Measurements from ENCODE around the gene GRIK2. TPM values are rescaled to one million over a fixed set of nuclear protein-coding genes. Genes with fewer than 3 reads are reported as not detected.

The GRIK2 gene
- total and polyA plus RNA-seq, 2 of the 4 experiments (the other 2 are of a cell fraction) = 8.2 to 15.2 TPM

DNA sequence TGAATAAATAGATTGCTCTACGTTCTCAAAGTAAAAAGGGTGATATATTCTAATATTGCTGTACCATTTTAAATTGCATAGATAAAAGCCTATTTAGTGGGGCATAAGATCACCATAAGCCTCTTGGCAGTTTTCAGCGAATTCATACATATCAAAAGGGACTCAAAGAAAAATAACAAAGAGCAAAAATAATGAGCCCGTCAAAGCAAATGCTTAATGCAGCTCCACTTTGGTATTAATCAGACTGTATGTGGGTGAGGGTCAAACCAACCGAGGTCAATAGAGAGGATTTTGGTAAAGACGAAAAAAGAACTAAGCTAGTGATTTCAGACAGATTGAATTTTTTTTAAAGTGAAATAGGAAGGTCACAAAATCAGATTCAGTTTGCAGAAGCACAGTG, 598.8 kb downstream of the GRIK2 start:
- in situ Hi-C loops (cut with MboI; ENCODE audit: low sequenced_read_pairs) = no loop called here
- H4K8ac ChIP-seq (ENCODE audit: low read depth in 2 of 2, low read length in 2 of 2) = no peak overlapping the region
- intact Hi-C loops (cut with micrococcal nuclease) = no loop called here
- H3K4me1 ChIP-seq (ENCODE audit: control insufficient read depth, insufficient read depth, low read length) = no peaks in the 10 kb centered on the region; the same call in 1 of the 2 replicates
- DNase-seq (no peak), ATAC-seq (ENCODE audit: low read depth) (no peak)
- 8% methylated on average over 2 of the region's 5 CpGs; no CpG with 5 or more reads in 1 of the 2 experiments for WGBS, 2 experiments (ENCODE audit: extremely low coverage in 2 of 2, insufficient read length in 1 of 2)
- no peak overlapping the region for H2AFZ ChIP-seq (replicated peaks; ENCODE audit: low read length, poor library complexity)
- H3K36me3 ChIP-seq (ENCODE audit: control insufficient read depth, insufficient read depth, low read length) = no peaks in the 10 kb centered on the region
- CTCF ChIA-PET = no interaction called here
- no peak overlapping the region for H3K14ac ChIP-seq (replicated peaks; ENCODE audit: low read depth, low read length)
- H2BK120ac ChIP-seq (ENCODE audit: low read depth, low read length) = no peak overlapping the region
- no peak overlapping the region for H4K5ac ChIP-seq (ENCODE audit: low read depth, low read length)
- H3K9me3 ChIP-seq (ENCODE audit: control insufficient read depth, insufficient read depth, low read length) = no peaks in the 10 kb centered on the region
- no peak overlapping the region for H2BK5ac ChIP-seq (ENCODE audit: low read depth, low read length, poor library complexity, severe bottlenecking)
- no peak overlapping the region for H2AK9ac ChIP-seq (replicated peaks; ENCODE audit: low read depth, low read length, poor library complexity)
- H2BK15ac ChIP-seq (ENCODE audit: low read depth, low read length) = no peak overlapping the region
- H4K91ac ChIP-seq (ENCODE audit: insufficient read depth, low read depth, low read length) = no peak overlapping the region
- no peak overlapping the region for H3K18ac ChIP-seq (ENCODE audit: low read depth, low read length)
- no peak overlapping the region for H2BK20ac ChIP-seq (ENCODE audit: low read depth, low read length)
- no peak overlapping the region for H2AK5ac ChIP-seq (ENCODE audit: low read depth, low read length)
- no peaks in the 10 kb centered on the region for H3K27me3 ChIP-seq (ENCODE audit: control insufficient read depth, insufficient read depth, low read length)
- no peak overlapping the region for H3K9ac ChIP-seq (ENCODE audit: low read depth, low read length)
- BruUV-seq (replicated peaks) = no TSS peak
- H4K20me1 ChIP-seq (ENCODE audit: insufficient read depth, low read length) = no peaks in the 10 kb centered on the region
- TF ChIP-seq MXI1 (IDR thresholded peaks at IDR 0.05; ENCODE audit: borderline replicate concordance, low read depth, low read length) (no peak), POLR2A (IDR thresholded peaks at IDR 0.05; ENCODE audit: low read depth, low read length) (no peak), RAD21 (IDR thresholded peaks at IDR 0.05; ENCODE audit: low read length) (no peak), RCOR1 (IDR thresholded peaks at IDR 0.05; ENCODE audit: insufficient replicate concordance, low read length) (no peak), MAFK (IDR thresholded peaks at IDR 0.05; ENCODE audit: low read depth, low read length) (no peak), NFE2L2 (IDR thresholded peaks at IDR 0.05; ENCODE audit: low read depth, low read length) (no peak), FOS (IDR thresholded peaks at IDR 0.05; ENCODE audit: low read depth, low read length) (no peak), RFX5 (IDR thresholded peaks at IDR 0.05; ENCODE audit: low read depth, low read length) (no peak), CEBPB (IDR thresholded peaks at IDR 0.05; ENCODE audit: low read depth, low read length) (no peak), BHLHE40 (IDR thresholded peaks at IDR 0.05; ENCODE audit: low read depth, low read length) (no peak), MAZ (IDR thresholded peaks at IDR 0.05; ENCODE audit: borderline replicate concordance, low read depth, low read length) (no peak), CHD1 (IDR thresholded peaks at IDR 0.05; ENCODE audit: low read depth, low read length) (no peak), SMC3 (IDR thresholded peaks at IDR 0.05; ENCODE audit: low read depth, low read length) (no peak)
- TF ChIP-seq, protein P1, sequence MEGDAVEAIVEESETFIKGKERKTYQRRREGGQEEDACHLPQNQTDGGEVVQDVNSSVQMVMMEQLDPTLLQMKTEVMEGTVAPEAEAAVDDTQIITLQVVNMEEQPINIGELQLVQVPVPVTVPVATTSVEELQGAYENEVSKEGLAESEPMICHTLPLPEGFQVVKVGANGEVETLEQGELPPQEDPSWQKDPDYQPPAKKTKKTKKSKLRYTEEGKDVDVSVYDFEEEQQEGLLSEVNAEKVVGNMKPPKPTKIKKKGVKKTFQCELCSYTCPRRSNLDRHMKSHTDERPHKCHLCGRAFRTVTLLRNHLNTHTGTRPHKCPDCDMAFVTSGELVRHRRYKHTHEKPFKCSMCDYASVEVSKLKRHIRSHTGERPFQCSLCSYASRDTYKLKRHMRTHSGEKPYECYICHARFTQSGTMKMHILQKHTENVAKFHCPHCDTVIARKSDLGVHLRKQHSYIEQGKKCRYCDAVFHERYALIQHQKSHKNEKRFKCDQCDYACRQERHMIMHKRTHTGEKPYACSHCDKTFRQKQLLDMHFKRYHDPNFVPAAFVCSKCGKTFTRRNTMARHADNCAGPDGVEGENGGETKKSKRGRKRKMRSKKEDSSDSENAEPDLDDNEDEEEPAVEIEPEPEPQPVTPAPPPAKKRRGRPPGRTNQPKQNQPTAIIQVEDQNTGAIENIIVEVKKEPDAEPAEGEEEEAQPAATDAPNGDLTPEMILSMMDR (conservative IDR thresholded peaks at IDR 0.05; ENCODE audit: low read depth, low read length) = no peak
- TF ChIP-seq, protein P2, sequence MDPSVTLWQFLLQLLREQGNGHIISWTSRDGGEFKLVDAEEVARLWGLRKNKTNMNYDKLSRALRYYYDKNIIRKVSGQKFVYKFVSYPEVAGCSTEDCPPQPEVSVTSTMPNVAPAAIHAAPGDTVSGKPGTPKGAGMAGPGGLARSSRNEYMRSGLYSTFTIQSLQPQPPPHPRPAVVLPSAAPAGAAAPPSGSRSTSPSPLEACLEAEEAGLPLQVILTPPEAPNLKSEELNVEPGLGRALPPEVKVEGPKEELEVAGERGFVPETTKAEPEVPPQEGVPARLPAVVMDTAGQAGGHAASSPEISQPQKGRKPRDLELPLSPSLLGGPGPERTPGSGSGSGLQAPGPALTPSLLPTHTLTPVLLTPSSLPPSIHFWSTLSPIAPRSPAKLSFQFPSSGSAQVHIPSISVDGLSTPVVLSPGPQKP (IDR thresholded peaks at IDR 0.05; ENCODE audit: borderline replicate concordance, low read depth, low read length) = no peak
- TF ChIP-seq, protein P3, sequence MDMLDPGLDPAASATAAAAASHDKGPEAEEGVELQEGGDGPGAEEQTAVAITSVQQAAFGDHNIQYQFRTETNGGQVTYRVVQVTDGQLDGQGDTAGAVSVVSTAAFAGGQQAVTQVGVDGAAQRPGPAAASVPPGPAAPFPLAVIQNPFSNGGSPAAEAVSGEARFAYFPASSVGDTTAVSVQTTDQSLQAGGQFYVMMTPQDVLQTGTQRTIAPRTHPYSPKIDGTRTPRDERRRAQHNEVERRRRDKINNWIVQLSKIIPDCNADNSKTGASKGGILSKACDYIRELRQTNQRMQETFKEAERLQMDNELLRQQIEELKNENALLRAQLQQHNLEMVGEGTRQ (IDR thresholded peaks at IDR 0.05; ENCODE audit: low read depth, low read length) = no peak
- no peak overlapping the region for H3K4me2 ChIP-seq (ENCODE audit: low read depth, low read length)
- H3K27ac ChIP-seq (ENCODE audit: insufficient read depth, low read length) = no peak overlapping the region
- H3K79me1 ChIP-seq (ENCODE audit: low read depth in 1 of 2, low read length in 2 of 2) = no peaks in the 10 kb centered on the region
- no peak overlapping the region for H3K4ac ChIP-seq (ENCODE audit: low read depth, low read length)
- no peak overlapping the region for H3K23ac ChIP-seq (ENCODE audit: low read depth, low read length)
- no peaks in the 10 kb centered on the region for H3K9me1 ChIP-seq (ENCODE audit: insufficient read depth, low read length)
- no peak overlapping the region for H3K56ac ChIP-seq (ENCODE audit: extremely low read depth, insufficient read depth, low read length)
- POLR2A ChIA-PET (ENCODE audit: unreplicated experiment) = no interaction called here
- no peak overlapping the region for H3K4me3 ChIP-seq (ENCODE audit: insufficient read depth, low read depth, low read length)
- dilution Hi-C loops (cut with HindIII; ENCODE audit: low sequenced_read_pairs, unreplicated experiment) = no loop called here

Measured in IMR-90 (cell line).